Measurements from ENCODE around the gene AP3B1. TPM values are rescaled to one million over a fixed set of nuclear protein-coding genes. Genes with fewer than 3 reads are reported as not detected.

The AP3B1 gene
- total and polyA plus RNA-seq, 2 of the 8 experiments (the other 6 are each of a cell fraction or from before 2014, with no cell fraction given) = 45.8 to 48.3 TPM

GRCh38 chr5:78323241-78323640 lies 28.7 kb upstream of the AP3B1 start (continued):
- TF ChIP-seq HDAC6 (IDR thresholded peaks at IDR 0.05; ENCODE audit: low read depth, low read length) (no peak), NANOG (IDR thresholded peaks at IDR 0.05; ENCODE audit: insufficient read depth, low read depth, low read length, poor library complexity, severe bottlenecking) (no peak), BACH1 (IDR thresholded peaks at IDR 0.05; ENCODE audit: low read length) (no peak), NRF1 (IDR thresholded peaks at IDR 0.05; ENCODE audit: low read depth, low read length) (no peak), POU5F1 (IDR thresholded peaks at IDR 0.05; ENCODE audit: low read depth, low read length) (no peak)

Data from H1 (cell line).